H1 (cell line): ENCODE measurements around the gene GDE1. TPM values are rescaled to one million over a fixed set of nuclear protein-coding genes. Genes with fewer than 3 reads are reported as not detected.

Experiments
- CTCF ChIA-PET: fragments of 300-600 bp; sonication (Branson Sonifier 250); formaldehyde crosslinking; loops from one replicate; lab custom pipeline; 2021; ENCODE audit not compliant: partially characterized antibody; lab: Charles Lee
- POLR2A ChIA-PET: fragments of 300-600 bp; sonication (Branson Sonifier 250); formaldehyde crosslinking; loops from one replicate; lab custom pipeline; 2021; ENCODE audit warnings: inconsistent platforms; ENCODE audit not compliant: partially characterized antibody; lab: Charles Lee
- DNase-seq, 2 experiments: peaks; one replicate each; pipeline versions ENCODE4 v3.0.0 to v3.0.0-alpha.2; 2010 to 2022; ENCODE audit warnings: low spot score in 2 of 2, low read depth in 1 of 2, mixed read lengths in 1 of 2
- FAIRE-seq: peaks from 2 replicates; lab custom pipeline; 2011; peaks lifted over from hg19 to GRCh38; lab: Jason Lieb, UNC
- H2AFZ ChIP-seq: 2 replicates; pipeline ENCODE4 v1.8.1; 2012; ENCODE audit warnings: low read length, inconsistent platforms
- H2AK5ac ChIP-seq: 2 replicates; pipeline ENCODE4 v1.6.1; 2013; ENCODE audit warnings: low read depth, low read length
- H2BK120ac ChIP-seq: replicated peaks from 2 replicates; pipeline ENCODE3; 2013; ENCODE audit warnings: low read depth, low read length, inconsistent platforms
- H2BK12ac ChIP-seq: 2 replicates; pipeline ENCODE4 v1.6.1; 2013; ENCODE audit warnings: low read depth, low read length
- H2BK15ac ChIP-seq: 2 replicates; pipeline ENCODE4 v1.6.1; 2013; ENCODE audit warnings: low read length
- H2BK20ac ChIP-seq: 2 replicates; pipeline ENCODE4 v1.6.1; 2013; ENCODE audit warnings: low read length
- H2BK5ac ChIP-seq: 2 replicates; pipeline ENCODE4 v1.6.1; 2013; ENCODE audit warnings: low read depth, low read length
- H3K14ac ChIP-seq: 2 replicates; pipeline ENCODE4 v1.6.1; 2013; ENCODE audit warnings: inconsistent platforms; ENCODE audit not compliant: insufficient read length
- H3K18ac ChIP-seq: 2 replicates; pipeline ENCODE4 v1.6.1; 2013; ENCODE audit warnings: low read length; ENCODE audit errors: extremely low read depth
- H3K23ac ChIP-seq: 2 replicates; pipeline ENCODE4 v1.6.1; 2013; ENCODE audit warnings: inconsistent platforms; ENCODE audit not compliant: insufficient read length
- H3K23me2 ChIP-seq: 2 replicates; pipeline ENCODE4 v1.6.1; 2013; ENCODE audit warnings: low read depth, low read length
- H3K27ac ChIP-seq: 2 replicates; pipeline ENCODE4 v1.6.1; 2011; ENCODE audit warnings: low read depth, low read length, inconsistent platforms
- H3K27me3 ChIP-seq, 4 experiments: replicated peaks in 1 of 4; 1 replicate in 1 of 4; 2 replicates in 3 of 4; pipeline versions ENCODE4 v1.6.1 to v1.8.1; 2011 to 2013; ENCODE audit warnings: low read length in 3 of 4, mild to moderate bottlenecking in 3 of 4, inconsistent platforms in 2 of 4, mixed read lengths in 2 of 4, moderate library complexity in 1 of 4; ENCODE audit not compliant: control insufficient read depth in 3 of 4, insufficient read depth in 3 of 4; ENCODE audit errors: extremely low read depth in 1 of 4
- H3K36me3 ChIP-seq, 4 experiments: 2 replicates each; pipeline versions ENCODE4 v1.6.1 to v1.8.1; 2011 to 2013; ENCODE audit warnings: mild to moderate bottlenecking in 4 of 4, low read length in 3 of 4, moderate library complexity in 2 of 4, control low read depth in 1 of 4, inconsistent platforms in 1 of 4; ENCODE audit not compliant: insufficient read depth in 4 of 4, control insufficient read depth in 2 of 4
- H3K4ac ChIP-seq: replicated peaks from 2 replicates; pipeline ENCODE3; 2013; ENCODE audit warnings: low read length, low read depth, mixed read lengths, inconsistent platforms; ENCODE audit not compliant: insufficient read length
- H3K4me1 ChIP-seq, 4 experiments: replicated peaks in 1 of 4; 1 replicate in 1 of 4; 2 replicates in 3 of 4; pipeline versions ENCODE4 v1.6.1 to v1.8.1; 2011 to 2013; ENCODE audit warnings: low read length in 3 of 4, inconsistent platforms in 2 of 4, mixed read lengths in 1 of 4; ENCODE audit not compliant: insufficient read depth in 4 of 4, control insufficient read depth in 3 of 4
- H3K4me2 ChIP-seq, 2 experiments: 2 replicates each; pipeline versions ENCODE4 v1.6.1 to v1.8.1; 2011 to 2013; ENCODE audit warnings: low read depth in 2 of 2, low read length in 2 of 2, control low read depth in 1 of 2, inconsistent platforms in 1 of 2, mild to moderate bottlenecking in 1 of 2; ENCODE audit not compliant: insufficient read depth in 1 of 2
- H3K4me3 ChIP-seq, 4 experiments: fragments of 200-600, 300-600 bp in 1 of 4; sonication (generic), shearing (Covaris generic), sonication (Bioruptor Twin) in 1 of 4; 2 replicates each; pipeline versions ENCODE4 v1.5.1 to v1.8.1; 2011 to 2016; ENCODE audit warnings: low read length in 4 of 4, low read depth in 3 of 4, control low read depth in 2 of 4, inconsistent platforms in 2 of 4, mild to moderate bottlenecking in 2 of 4, mixed read lengths in 1 of 4, moderate library complexity in 1 of 4; ENCODE audit not compliant: insufficient read depth in 2 of 4; ENCODE audit errors: extremely low read depth in 1 of 4
- H3K56ac ChIP-seq: replicated peaks from 2 replicates; pipeline ENCODE3; 2013; ENCODE audit warnings: low read depth, mild to moderate bottlenecking, mixed read lengths, low read length, inconsistent platforms; ENCODE audit not compliant: insufficient read length
- H3K79me1 ChIP-seq: 2 replicates; pipeline ENCODE4 v1.6.1; 2013; ENCODE audit warnings: low read depth, low read length, control low read depth
- H3K79me2 ChIP-seq, 2 experiments: 2 replicates each; pipeline versions ENCODE4 v1.6.1 to v1.8.1; 2012 to 2013; ENCODE audit warnings: low read length in 2 of 2, mild to moderate bottlenecking in 2 of 2, inconsistent platforms in 1 of 2; ENCODE audit not compliant: insufficient read depth in 2 of 2, control insufficient read depth in 1 of 2
- H3K9ac ChIP-seq, 4 experiments: replicated peaks in 1 of 4; 1 replicate in 1 of 4; 2 replicates in 3 of 4; pipeline versions ENCODE4 v1.6.1 to v1.8.1; 2011 to 2013; ENCODE audit warnings: low read depth in 3 of 4, low read length in 3 of 4, control low read depth in 2 of 4, mild to moderate bottlenecking in 2 of 4, moderate library complexity in 2 of 4, inconsistent platforms in 1 of 4; ENCODE audit errors: extremely low read depth in 1 of 4
- H3K9me3 ChIP-seq, 2 experiments: 2 replicates each; pipeline versions ENCODE4 v1.6.1 to v1.8.1; 2012 to 2013; ENCODE audit warnings: mild to moderate bottlenecking in 2 of 2, moderate library complexity in 2 of 2, control low read depth in 1 of 2, inconsistent platforms in 1 of 2, low read depth in 1 of 2, low read length in 1 of 2, mixed read lengths in 1 of 2; ENCODE audit not compliant: insufficient read depth in 2 of 2
- H4K20me1 ChIP-seq, 2 experiments: replicated peaks in 1 of 2; 2 replicates each; pipeline versions ENCODE3 to v1.8.1; 2011 to 2013; ENCODE audit warnings: inconsistent platforms in 2 of 2, low read length in 2 of 2, mild to moderate bottlenecking in 1 of 2; ENCODE audit not compliant: insufficient read depth in 2 of 2, control insufficient read depth in 1 of 2
- H4K5ac ChIP-seq: 2 replicates; pipeline ENCODE4 v1.6.1; 2013; ENCODE audit warnings: low read length, low read depth, mixed read lengths, inconsistent platforms; ENCODE audit not compliant: insufficient read length
- H4K8ac ChIP-seq: 2 replicates; pipeline ENCODE4 v1.8.0; 2013; ENCODE audit warnings: mild to moderate bottlenecking, moderate library complexity, low read length, inconsistent platforms; ENCODE audit not compliant: insufficient read depth; ENCODE audit errors: extremely low read depth
- H4K91ac ChIP-seq: replicated peaks from 2 replicates; pipeline ENCODE3; 2013; ENCODE audit warnings: low read length, mixed read lengths, inconsistent platforms; ENCODE audit not compliant: insufficient read length
- HDAC6 ChIP-seq: IDR thresholded peaks from one replicate; pipeline ENCODE4 v1.7.1; 2012; ENCODE audit warnings: low read depth, mild to moderate bottlenecking, inconsistent platforms, low read length, moderate library complexity
- WGBS, 2 experiments: shearing (Covaris generic) in 1 of 2; methylation state at CpG; one replicate each; pipeline versions ENCODE4 v1.1.6 to v1.1.7; 2013 to 2015; ENCODE audit warnings: low lambda C conversion rate in 2 of 2, mixed read lengths in 2 of 2, inconsistent platforms in 1 of 2, low coverage in 1 of 2, missing lambda C conversion rate in 1 of 2; ENCODE audit not compliant: insufficient replicate concordance in 2 of 2, insufficient coverage in 1 of 2, insufficient read length in 1 of 2; ENCODE audit errors: extremely low coverage in 1 of 2, missing lambda C conversion rate in 1 of 2; 5-methylcytosine and 5-hydroxymethylcytosine counted together
- polyA plus RNA-seq, 7 experiments: library from polyadenylated mRNA; depleted of rRNA in 3 of 7; stranded (reverse) in 5 of 7; unstranded in 2 of 7; fragments of >200 nt in 5 of 7; fragments of 200-250 nt in 2 of 7; gene quantifications; 1 replicate in 5 of 7; 2 replicates in 1 of 7; 4 replicates in 1 of 7; pipeline versions ENCODE4 v1.2.1 to v1.2.3, GENCODE V29; 2011 to 2013; ENCODE audit warnings: missing spikeins in 2 of 7, mixed read lengths in 2 of 7
- total RNA-seq: library from RNA; stranded (reverse); fragmentation: NEBNext Ultra II Directional; extraction: Animal tissue kit (Norgen Biotek cat#: 25700); gene quantifications from 2 replicates; pipeline ENCODE4 v1.2.1, GENCODE V29; 2021

The GDE1 gene
- total and polyA plus RNA-seq, 2 of the 8 experiments (the other 6 are each of a cell fraction or from before 2014, with no cell fraction given), result 29.2 to 70.8 TPM

- no peak overlapping the region for H3K4ac ChIP-seq
- TF ChIP-seq HDAC6, result no peak
- no peaks in the 10 kb centered on the region for H3K23me2 ChIP-seq
- no peak for DNase-seq
- ChIA-PET POLR2A (interaction anchor here (1.4 to 2.2 kb wide), 2 partner anchors 14 to 37 kb away, joined by 3 to 8 read pairs; partner anchors contain the start of gene VPS35L), CTCF (interaction anchor here (4.0 kb wide), 1 partner anchor 14 kb away, joined by 17 read pairs; the partner anchor contains the start of gene VPS35L)
- 93% methylated on average over 6 of the region's 6 CpGs; no CpG with 5 or more reads in 1 of the 2 experiments for WGBS, 2 experiments
- no peak overlapping the region for H3K4me2 ChIP-seq
- H2BK12ac ChIP-seq, result no peak overlapping the region
- H3K9ac ChIP-seq, result no peak overlapping the region
- H3K56ac ChIP-seq, result no peak overlapping the region
- H4K8ac ChIP-seq, result no peak overlapping the region
- H3K27me3 ChIP-seq, result no peaks in the 10 kb centered on the region
- H2BK120ac ChIP-seq, result no peak overlapping the region
- H2BK15ac ChIP-seq, result no peak overlapping the region
- H2AK5ac ChIP-seq, result no peak overlapping the region
- H3K9me3 ChIP-seq, result no peaks in the 10 kb centered on the region
- no peak overlapping the region for H2BK5ac ChIP-seq
- no peaks in the 10 kb centered on the region for H3K4me1 ChIP-seq
- H4K20me1 ChIP-seq, result no peaks in the 10 kb centered on the region
- no peaks in the 10 kb centered on the region for H3K79me1 ChIP-seq
- peaks cover 0 to 48% (median 31%) of the 10 kb centered on the region in 4 experiments; a peak in 6 of 8 replicates for H3K36me3 ChIP-seq
- no peak overlapping the region for H2BK20ac ChIP-seq
- H2AFZ ChIP-seq, result no peak overlapping the region
- no peak overlapping the region for H3K14ac ChIP-seq
- H3K27ac ChIP-seq, result no peak overlapping the region
- H3K23ac ChIP-seq, result no peak overlapping the region
- no peak overlapping the region for H4K91ac ChIP-seq
- H3K4me3 ChIP-seq, result no peak overlapping the region
- no peak overlapping the region for H4K5ac ChIP-seq
- no peak overlapping the region for H3K18ac ChIP-seq
- FAIRE-seq, result no peak
- no peaks in the 10 kb centered on the region for H3K79me2 ChIP-seq
Measured at GRCh38 chr16:19540241-19540970, 18.5 kb upstream of the GDE1 start.
